T-helper 2 cell treated with Interferon-gamma antibody and Interleukin-4, amounts not matched to agents 100 ng/mL and 5 ng/mL, for 36 hours (primary cell): ENCODE data around the gene KCNMB3. TPM values are rescaled to one million over a fixed set of nuclear protein-coding genes. Genes with fewer than 3 reads are reported as not detected.
"Not testable (repeated sequence)": the region's sequence is repeated elsewhere in the genome, so short reads cannot be mapped to it uniquely, and the experiment has no call there.

Source experiments
- intact Hi-C: fragments of 100-400 bp; cut with micrococcal nuclease; formaldehyde crosslinking; loops from one replicate; pipeline ENCODE4 v1.15.1; 2023
- total RNA-seq: library from RNA; stranded (reverse); gene quantifications from 2 replicates; pipeline ENCODE4 v1.2.3, GENCODE V29; 2022

Gene KCNMB3
- total RNA-seq, 1 donor from 2014 or later: 1.6 TPM

DNA sequence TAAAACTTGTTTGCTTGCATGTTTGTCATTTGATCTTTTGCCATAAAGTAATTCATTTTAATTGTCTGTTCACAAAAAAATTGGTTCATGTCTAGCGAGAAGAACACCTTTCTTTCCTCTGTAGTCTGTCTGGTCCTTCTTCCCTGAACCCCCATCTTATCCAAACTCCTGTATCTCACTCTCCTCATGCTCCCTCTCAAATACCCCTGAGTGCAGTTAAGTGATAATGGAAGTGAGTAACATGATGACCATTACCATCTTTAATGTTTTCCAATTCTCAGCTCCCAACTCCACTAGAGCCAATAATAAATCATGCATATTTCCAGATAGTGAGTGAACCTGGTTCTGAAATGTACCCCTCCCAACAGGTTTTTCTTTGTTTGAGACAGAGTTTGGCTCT lies 14.2 kb upstream of the KCNMB3 start:
- intact Hi-C loops: no loop called here

DNA sequence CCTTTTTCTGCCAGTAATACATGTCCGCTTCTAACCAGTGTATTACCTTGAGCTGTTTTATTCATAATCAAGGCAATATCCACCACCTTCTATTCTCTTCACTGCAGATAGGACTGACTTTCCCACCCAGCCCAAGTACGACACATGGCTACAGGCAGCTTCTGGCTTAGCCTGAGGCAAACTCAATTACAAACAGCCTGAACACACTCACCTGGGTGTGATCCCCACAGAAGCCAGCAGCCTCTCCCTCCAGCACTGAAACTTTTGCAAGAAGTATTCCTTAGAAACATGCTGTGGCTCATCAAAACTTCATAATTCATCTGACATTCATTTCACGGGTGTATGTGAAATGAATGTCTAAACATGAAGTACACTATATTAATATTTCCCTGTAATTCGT lies 13.5 kb upstream of the KCNMB3 start:
- intact Hi-C loops: loop anchor here (5.0 kb wide), 1 partner anchor 298 kb away; the partner anchor contains the start of gene ACTL6A

DNA sequence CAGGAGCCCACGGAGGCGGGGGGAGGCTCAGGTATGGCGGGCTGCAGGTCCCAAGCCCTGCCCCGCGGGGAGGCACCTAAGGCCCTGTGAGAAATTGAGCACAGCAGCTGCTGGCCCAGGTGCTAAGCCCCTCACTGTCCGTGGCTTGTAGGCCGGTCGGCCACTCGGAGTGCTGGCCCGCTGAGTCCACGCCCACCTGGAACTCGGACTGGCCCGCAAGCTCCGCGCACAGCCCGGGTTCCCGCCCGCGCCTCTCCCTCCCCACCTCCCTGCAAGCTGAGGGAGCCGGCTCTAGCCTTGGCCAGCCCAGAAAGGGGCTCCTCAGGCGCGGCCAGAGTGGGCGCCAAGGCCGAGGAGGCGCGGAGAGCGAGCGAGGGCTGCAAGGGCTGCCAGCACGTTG lies 12.2 kb upstream of the KCNMB3 start:
- intact Hi-C loops: loop anchor here (5.0 kb wide), 1 partner anchor 299 kb away; the partner anchor contains the start of gene ACTL6A

DNA sequence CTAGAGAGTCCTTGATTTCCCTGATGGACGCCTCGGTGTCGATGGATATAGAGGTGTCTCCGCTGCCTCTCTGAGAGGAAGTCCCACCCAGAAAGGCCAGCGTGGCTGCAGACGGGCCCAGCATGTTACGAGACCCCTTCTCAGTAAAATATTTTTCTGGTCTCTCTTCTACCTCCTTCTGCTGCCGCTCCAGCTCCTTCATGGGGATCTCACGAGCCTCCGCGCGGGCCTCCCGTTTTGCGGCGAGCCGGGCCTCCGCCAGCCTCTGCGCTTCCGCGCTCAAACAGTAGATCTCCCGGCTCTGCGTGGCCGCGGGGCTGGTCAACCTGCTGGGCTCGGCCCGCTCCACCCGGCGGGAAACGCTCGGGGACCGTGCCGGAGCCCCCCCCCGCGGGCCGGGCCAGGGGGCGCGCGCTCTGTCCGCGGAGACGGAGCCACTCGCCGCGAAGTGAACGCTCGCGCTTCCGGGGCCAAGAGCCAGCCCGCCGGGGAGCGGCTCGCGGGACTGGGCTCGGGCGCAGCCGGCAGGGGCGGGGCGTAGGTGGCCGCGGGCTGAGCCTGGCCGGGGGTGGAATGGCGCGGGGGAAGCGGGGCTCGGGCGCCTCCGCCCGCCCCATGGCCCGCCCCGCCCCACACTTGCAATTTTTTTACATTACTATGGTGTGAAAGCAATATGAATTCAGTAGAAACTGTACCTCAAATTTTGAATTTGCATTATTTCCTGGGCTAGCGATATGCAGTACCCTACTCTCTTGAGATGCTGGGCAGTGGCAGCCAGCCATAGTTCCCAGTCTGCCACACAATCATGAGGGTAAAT lies 10.2 kb upstream of the KCNMB3 start:
- intact Hi-C loops: loop anchor here (1.0 to 5.0 kb wide), 4 partner anchors 62 to 301 kb away; partner anchors contain the start of genes ACTL6A and ZNF639

DNA sequence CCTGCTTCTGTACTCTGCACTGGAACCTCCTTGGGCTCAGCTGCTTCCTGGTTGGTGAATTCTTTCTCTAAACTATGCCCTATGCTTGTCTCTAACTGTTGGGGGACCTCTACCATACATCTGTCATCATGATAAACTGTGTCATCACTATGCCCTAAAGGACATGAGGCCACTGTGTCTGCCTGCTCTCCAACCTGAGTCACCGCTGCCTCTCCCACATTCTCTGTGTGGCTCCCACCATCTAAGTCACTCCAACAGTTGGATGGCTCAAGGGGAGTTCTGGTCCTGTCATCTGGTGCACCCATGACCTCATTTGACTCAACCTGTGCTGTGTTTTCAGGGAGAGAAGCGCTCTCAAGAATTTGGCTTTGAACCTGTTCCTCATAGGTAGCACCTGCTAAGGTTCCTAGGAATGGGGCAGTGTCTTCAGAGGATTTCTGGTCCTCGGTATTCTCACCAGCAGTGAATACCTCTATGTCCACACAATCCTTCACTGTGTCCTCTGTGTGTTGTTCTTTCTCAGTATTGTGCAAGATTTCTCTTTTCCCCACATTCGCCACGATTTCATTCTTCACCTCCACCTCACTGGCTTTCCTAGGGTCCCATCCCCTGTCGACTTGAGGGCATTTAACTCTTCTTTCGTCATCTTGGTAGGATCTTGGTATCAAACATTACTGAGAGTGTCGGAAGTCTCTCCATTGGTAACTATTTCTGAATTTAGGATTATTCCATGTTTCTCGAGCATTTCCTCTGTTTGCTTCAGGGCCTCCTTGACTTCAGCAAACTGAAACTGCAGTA lies 9.2 kb upstream of the KCNMB3 start:
- intact Hi-C loops: loop anchor here (2.0 to 5.0 kb wide), 2 partner anchors 63 to 302 kb away; partner anchors contain the start of genes ACTL6A and ZNF639

DNA sequence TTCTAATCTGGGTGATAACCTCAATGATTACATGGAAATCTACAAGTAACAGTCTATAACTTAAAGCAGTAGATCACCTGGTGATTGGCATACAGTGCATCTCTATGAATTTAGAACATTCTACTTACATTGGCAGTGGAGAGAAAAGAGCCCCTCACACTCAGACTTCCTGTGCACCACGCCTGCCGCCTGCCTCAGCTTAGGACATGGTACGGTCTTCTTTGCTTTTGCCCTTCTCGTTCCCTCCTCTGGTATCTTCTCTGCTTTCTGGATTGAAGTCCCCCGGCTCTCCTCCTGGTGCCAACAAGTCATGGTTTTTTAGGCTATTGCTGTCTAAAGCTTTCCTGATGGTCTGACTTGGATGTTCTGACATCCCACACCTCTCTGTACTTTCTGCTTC lies 7.9 kb upstream of the KCNMB3 start:
- intact Hi-C loops: no loop called here

DNA sequence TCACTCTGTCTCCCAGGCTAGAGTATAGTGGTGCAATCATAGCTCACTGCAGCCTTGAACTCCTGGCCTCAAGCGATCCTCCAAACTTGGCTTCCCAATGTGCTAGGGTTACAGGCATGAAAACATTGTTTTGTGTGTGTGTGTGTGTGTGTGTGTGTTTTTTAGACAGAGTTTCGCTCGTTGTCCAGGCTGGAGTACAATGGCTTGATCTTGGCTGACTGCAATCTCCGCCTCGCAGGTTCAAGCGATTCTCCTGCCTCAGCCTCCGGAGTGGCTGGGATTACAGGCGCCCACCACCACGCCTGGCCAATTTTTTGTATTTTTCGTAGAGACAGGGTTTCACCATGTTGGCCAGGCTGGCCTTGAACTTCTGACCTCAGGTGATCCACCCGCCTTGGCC lies 6.8 kb upstream of the KCNMB3 start:
- intact Hi-C loops: not testable (repeated sequence)

DNA sequence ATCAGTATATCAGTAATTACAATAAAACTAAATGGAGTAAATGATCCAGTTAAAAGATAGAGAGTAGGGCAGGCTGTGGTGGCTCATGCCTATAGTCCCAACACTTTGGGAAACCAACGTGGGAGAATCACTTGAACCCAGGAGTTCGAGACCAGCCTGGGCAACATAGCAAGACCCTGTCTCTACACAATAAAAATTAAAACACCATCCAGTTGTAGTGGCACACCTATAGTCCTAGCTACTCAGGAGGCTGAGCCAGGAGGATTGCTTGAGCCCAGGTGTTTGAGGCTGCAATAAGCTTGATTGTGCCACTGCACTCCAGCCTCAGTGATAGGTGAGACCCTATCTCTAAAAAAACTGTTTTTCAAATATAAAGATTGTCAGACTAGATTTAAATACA lies 5.9 kb upstream of the KCNMB3 start:
- intact Hi-C loops: no loop called here

DNA sequence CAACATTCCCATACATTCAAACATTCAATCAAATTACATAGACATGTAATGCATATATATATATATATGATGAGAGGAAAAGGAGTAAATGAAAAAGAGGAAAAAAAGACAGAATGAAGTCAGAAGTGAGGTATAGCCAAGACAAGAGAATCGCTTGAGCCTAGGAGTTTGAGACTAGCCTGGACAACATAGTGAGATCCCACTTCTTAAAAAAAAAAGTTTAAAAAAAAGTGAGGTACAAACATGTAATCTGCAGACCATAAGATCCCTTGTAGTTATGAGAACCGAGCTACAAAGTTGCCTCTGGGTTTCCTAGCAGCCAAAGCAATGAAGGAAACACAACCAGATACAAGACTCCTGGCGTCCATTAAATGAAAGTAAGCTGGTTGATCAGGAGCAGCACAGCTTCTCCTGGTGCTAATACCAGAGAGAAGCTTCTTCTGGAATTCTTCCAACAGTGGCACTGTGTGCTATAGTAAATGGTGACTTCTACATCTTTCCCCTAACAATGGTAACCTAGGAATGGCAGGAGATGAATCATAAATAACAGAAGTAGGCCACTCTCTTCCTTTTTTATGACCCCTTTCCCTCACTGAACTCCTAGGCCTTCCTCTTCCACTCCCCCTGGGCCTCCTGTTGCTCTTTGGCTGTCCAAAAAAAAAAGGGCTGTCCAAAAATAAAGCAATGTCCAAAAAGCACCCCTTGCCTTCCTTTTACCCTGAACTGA lies 3.5 kb downstream of the KCNMB3 start:
- intact Hi-C loops: no loop called here

DNA sequence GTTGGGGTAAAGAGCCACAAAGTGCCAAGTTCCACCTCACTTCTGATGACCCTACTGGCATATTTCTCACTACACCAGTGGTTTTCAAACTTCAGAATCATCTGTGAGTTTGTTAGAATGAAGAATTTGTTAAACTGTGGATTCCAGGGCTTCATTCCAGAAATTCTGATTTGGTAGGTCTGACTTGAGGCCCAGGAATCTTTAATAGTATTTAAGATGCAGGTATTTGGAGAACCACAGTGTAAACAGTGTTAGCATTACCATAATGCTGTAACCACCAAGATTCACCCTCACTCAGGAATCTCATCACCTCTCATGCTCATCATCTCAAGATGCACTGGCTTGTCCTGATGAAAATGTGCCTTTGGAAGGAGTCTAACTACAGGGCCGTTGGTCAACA lies 6.0 kb downstream of the KCNMB3 start:
- intact Hi-C loops: no loop called here

DNA sequence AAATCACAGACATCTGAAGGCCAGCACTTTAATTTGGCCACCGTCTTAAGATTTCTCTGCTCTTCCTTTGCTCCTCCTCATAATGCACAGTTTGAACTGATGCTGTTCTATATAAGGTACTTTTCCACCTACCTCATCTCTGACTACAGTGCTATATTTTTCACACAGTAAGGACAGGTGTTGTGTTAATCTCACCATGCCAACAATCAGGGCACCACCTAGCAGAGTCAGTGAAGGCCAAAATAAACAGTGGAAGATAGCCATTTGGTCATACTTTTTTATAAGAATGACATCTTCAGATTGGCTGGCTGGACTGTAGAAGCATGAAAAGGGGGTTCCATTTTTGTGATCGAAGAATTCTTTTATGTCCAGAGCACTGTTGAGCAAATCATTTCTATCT lies 8.1 kb downstream of the KCNMB3 start:
- intact Hi-C loops: not testable (repeated sequence)

DNA sequence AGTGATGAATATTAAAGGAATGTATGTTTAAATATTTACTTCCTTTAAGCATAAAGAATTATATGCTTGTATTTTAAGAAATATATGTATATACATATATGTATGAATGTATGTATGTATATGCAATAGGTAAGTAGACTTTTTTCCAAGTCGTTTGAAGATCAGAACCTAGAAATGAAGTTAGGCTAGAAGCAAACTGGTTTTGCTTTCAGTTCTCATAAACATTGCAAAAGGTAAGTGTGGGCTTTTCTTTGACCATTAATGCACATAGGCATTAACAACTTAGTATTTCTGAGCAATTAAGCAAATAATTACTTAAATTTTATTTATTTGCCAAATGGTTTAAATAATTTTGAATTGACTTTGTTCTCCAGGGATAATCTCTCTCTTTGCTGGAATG lies 10.6 kb downstream of the KCNMB3 start:
- intact Hi-C loops: not testable (repeated sequence)

DNA sequence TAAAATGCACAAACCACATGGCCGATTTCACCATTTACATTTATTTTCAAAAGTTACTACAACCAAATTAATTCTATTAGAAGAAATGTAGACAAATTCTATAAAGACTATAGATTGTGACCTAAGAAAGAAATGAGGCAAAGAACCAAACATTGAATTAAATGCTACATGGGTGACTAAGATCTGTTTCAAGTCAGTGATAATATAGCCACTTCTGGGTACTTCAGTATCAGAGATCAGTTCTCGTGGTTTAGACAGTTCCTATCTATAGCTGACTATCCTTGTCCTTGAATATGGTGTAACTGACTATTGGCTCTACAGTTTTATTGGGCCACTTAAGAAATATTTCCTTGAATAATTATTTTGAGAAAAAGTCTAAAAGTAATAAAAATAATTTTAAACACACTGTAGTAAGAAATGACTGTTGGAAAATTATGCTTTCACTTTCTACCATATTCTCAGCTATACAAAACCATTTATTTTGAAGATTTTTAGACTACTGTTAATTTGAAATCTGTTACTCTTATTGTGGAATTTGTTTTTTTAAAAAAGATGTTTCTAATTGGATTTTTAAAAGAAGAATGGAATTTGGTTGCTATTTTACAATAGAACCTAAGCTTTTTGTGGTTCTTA lies 14.1 kb downstream of the KCNMB3 start:
- intact Hi-C loops: loop anchor here (1.0 kb wide), 1 partner anchor 87 kb away; no protein-coding TSS in a partner anchor

DNA sequence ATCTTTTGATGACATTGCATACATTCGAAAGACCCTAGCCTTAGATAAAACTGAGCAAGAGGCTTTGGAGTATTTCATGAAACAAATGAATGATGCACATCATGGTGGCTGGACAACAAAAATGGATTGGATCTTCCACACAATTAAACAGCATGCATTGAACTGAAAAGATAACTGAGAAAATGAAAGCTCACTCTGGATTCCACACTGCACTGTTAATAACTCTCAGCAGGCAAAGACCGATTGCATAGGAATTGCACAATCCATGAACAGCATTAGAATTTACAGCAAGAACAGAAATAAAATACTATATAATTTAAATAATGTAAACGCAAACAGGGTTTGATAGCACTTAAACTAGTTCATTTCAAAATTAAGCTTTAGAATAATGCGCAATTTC lies 16.7 kb downstream of the KCNMB3 start:
- intact Hi-C loops: no loop called here

DNA sequence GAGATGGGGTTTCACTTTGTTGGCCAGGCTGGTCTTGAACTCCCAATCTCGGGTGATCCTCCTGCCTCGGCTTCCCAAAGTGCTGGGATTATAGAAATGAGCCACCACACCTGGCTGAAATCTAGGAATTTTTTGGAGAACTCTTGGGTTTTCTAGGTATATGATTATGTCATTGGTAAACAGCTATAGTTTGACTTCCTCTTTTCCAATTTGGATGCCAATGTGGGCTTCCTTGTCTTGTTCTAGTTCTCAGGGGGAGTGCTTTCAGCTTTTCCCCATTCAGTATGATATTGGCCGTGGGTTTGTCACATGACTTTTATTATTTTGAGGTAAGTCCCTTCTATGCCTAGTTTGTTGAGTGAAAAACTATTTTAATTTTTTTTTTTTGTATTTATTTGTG lies 17.9 kb downstream of the KCNMB3 start:
- intact Hi-C loops: no loop called here

DNA sequence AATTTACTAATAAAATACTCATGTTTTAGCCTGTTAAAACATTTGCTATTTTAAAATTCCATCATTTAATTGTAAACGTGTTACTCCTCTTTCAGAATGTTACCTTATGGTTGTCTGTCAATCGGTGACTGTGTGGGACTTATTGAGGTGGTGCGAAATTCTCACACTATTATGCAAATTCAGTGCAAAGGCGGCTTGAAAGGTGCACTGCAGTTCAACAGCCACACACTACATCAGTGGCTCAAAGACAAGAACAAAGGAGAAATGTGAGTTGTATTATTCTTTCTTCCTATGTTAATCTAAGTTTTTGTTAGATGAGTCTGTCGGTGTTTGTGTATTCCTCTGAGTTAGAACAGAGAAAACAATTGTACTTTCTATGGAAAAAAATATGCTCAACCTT lies 21.7 kb downstream of the KCNMB3 start:
- intact Hi-C loops: no loop called here

DNA sequence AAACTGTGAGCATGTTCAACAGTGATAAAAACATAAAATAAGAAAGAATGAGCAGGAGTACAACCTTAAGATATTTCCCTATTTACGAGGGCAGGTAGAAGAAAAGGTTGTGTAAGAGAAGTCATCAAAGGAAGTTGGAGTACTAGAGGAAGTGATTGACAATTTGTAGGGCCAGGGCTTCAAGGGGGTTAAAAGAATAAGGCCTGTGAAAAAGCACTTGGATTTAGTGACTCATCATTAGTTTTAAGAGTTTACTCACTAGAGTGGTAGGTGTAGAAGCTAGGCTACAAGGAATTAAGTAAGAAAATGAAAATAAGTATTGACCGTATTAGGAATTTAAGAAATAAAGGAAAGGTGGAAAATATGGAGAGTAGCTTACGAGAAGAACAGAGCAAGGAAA lies 23.6 kb downstream of the KCNMB3 start:
- intact Hi-C loops: no loop called here

DNA sequence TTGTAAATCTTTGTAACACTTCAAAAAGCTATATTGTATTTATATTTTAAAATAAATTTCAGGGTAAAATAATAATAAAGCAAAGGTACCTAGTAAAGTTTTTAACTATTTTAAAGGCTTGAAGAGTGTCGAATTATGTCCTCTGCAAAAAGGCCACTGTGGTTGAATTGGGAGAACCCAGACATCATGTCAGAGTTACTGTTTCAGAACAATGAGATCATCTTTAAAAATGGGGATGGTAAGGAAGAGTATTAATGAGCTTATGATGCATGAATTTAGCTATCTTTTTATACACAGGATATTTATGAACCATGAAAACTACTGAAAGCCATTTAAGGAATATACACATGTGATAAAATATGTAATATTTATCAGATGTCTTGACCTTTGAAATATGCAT lies 26.3 kb downstream of the KCNMB3 start:
- intact Hi-C loops: no loop called here

DNA sequence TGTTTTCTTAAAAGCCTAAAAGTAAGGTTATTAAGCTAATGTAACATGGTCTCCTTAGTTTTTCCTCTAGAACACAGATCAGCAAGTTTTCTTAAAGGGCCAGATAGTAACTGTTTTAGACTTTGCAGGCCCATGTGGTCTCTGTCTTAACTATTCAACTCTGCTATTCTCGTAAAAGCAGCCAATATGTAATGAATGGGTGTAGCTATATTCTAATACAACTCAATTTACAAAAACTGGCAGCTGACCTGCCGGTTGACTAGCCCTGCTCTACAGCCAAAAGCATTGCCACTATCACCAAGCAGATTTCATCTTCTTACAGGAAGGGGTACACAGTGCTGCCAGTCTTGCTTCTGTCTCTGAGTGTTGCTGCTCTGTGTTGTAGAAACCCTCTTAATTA lies 27.4 kb downstream of the KCNMB3 start:
- intact Hi-C loops: no loop called here

DNA sequence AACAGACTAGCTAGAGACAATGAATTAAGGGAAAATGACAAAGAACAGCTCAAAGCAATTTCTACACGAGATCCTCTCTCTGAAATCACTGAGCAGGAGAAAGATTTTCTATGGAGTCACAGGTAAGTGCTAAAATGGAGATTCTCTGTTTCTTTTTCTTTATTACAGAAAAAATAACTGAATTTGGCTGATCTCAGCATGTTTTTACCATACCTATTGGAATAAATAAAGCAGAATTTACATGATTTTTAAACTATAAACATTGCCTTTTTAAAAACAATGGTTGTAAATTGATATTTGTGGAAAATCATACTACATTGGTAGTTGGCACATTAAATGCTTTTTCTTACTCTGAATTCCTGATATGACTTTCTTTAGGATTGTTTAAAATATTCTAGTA lies 32.7 kb downstream of the KCNMB3 start:
- intact Hi-C loops: not testable (repeated sequence)

DNA sequence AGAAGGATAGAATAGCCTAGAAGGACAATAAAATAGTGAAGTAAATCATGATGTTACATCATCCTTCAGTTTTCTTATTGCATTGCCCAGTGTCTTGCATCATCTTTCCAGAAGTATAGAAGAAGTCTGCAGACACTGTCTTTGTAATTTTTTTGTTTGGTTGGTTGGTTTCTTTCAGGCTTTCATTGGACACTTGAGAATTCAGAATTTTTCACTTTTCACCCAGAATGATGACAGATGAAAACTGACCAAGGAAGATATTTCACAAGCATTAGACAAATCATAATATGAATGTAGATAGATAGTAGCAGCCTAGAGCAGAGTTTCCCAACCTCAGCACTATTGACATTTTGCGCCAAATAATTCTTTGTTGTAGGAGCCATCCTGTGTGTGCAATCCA lies 35.4 kb downstream of the KCNMB3 start:
- intact Hi-C loops: not testable (repeated sequence)
